HG03571 (cell line): ENCODE measurements around the gene METTL2B.
"Not testable (repeated sequence)": the region's sequence is repeated elsewhere in the genome, so short reads cannot be mapped to it uniquely, and the experiment has no call there.

Source experiments
- ATAC-seq: cut with Tn5 transposase; IDR thresholded peaks from one replicate; pipeline ENCODE4 v1.9.1; 2021; ENCODE audit not compliant: unreplicated experiment

METTL2B gene

GRCh38 chr7:128454808-128455542 is 21.6 kb upstream of the METTL2B start:
- ATAC-seq = no peak

GRCh38 chr7:128455543-128456254 is 20.8 kb upstream of the METTL2B start, which contains the start of gene HILPDA:
TSS of gene HILPDA (plus strand) at chr7:128455878. CDS start at chr7:128457269, 1,391 bp downstream.
- ATAC-seq = peak; percentile 79

- ATAC-seq = peak; percentile 13
These were observed 20.3 kb upstream of the METTL2B start for GRCh38 chr7:128456255-128456725.

- not testable (repeated sequence) for ATAC-seq
These were observed 19.2 kb upstream of the METTL2B start for GRCh38 chr7:128457385-128457784.

- ATAC-seq = peak; percentile 17
These were observed 17.6 kb upstream of the METTL2B start for GRCh38 chr7:128458956-128459355.

GRCh38 chr7:128459394-128459878 is 17.1 kb upstream of the METTL2B start:
- peak; percentile 46 for ATAC-seq

GRCh38 chr7:128462460-128462859 is 14.1 kb upstream of the METTL2B start:
- no peak for ATAC-seq

GRCh38 chr7:128463345-128463744 is 13.2 kb upstream of the METTL2B start:
- ATAC-seq = not testable (repeated sequence)

- ATAC-seq = not testable (repeated sequence)
These were observed 12.6 kb upstream of the METTL2B start for GRCh38 chr7:128463933-128464332.

GRCh38 chr7:128466871-128467270 is 9.7 kb upstream of the METTL2B start:
- ATAC-seq = not testable (repeated sequence)

- not testable (repeated sequence) for ATAC-seq
These were observed 765 bp downstream of the METTL2B start for GRCh38 chr7:128477336-128477690.

- not testable (repeated sequence) for ATAC-seq
These were observed 2.5 kb downstream of the METTL2B start for GRCh38 chr7:128479082-128479481.

GRCh38 chr7:128488134-128488533 is 11.6 kb downstream of the METTL2B start:
- not testable (repeated sequence) for ATAC-seq

- ATAC-seq = no peak
These were observed 20.9 kb downstream of the METTL2B start for GRCh38 chr7:128497405-128497804.

- not testable (repeated sequence) for ATAC-seq
These were observed 28.9 kb downstream of the METTL2B start for GRCh38 chr7:128505416-128505815.

- ATAC-seq = not testable (repeated sequence)
These were observed 30.3 kb downstream of the METTL2B start for GRCh38 chr7:128506819-128507218.

- ATAC-seq = peak; percentile 48
These were observed 30.9 kb downstream of the METTL2B start for GRCh38 chr7:128507321-128507993.

GRCh38 chr7:128511692-128512091 is 35.1 kb downstream of the METTL2B start:
- ATAC-seq = not testable (repeated sequence)

- not testable (repeated sequence) for ATAC-seq
These were observed 38.7 kb downstream of the METTL2B start for GRCh38 chr7:128515232-128515631.

- not testable (repeated sequence) for ATAC-seq
These were observed 40.5 kb downstream of the METTL2B start for GRCh38 chr7:128517023-128517422.

- not testable (repeated sequence) for ATAC-seq
These were observed 46.8 kb downstream of the METTL2B start for GRCh38 chr7:128523226-128523931.
